OCI-LY7 (cell line): ENCODE measurements around the gene RHBDL2.

Experiments
- EZH2phosphoT487 ChIP-seq: fragments of 200-600 bp; sonication (generic); IDR thresholded peaks from 2 replicates; pipeline ENCODE4 v1.6.1; 2018; ENCODE audit warnings: low read depth, borderline replicate concordance, mild to moderate bottlenecking, mixed run types, antibody characterized with exemption, low read length, moderate library complexity, mixed read lengths
- TF ChIP-seq, protein P1 (sequence below): fragments of 200-600 bp; sonication (generic); conservative IDR thresholded peaks from 2 replicates; pipeline ENCODE4 v1.5.1; 2014; ENCODE audit warnings: mild to moderate bottlenecking, antibody characterized with exemption, low read length, moderate library complexity, mixed read lengths

DNA sequence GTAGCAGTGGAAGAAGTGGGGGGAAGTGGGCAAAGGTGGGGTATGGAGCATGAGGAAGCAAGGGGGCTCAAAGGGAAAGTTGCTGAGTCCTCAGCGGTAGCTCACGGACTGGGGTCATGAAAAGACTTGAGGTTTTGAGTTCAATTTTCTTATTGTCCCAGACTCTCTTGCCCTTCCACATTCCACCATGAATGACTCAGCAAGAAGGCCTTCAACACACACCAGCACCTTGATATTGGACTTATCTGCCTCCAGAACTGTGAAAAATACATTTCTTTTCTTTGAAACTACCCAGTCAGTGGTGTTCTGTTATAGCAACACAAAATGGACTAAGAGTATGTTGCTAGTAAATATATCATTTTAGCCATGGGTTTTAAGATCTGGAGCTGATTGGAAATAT, 17.3 kb upstream of the RHBDL2 start:
- no peak for TF ChIP-seq EZH2phosphoT487
- TF ChIP-seq, protein P1, sequence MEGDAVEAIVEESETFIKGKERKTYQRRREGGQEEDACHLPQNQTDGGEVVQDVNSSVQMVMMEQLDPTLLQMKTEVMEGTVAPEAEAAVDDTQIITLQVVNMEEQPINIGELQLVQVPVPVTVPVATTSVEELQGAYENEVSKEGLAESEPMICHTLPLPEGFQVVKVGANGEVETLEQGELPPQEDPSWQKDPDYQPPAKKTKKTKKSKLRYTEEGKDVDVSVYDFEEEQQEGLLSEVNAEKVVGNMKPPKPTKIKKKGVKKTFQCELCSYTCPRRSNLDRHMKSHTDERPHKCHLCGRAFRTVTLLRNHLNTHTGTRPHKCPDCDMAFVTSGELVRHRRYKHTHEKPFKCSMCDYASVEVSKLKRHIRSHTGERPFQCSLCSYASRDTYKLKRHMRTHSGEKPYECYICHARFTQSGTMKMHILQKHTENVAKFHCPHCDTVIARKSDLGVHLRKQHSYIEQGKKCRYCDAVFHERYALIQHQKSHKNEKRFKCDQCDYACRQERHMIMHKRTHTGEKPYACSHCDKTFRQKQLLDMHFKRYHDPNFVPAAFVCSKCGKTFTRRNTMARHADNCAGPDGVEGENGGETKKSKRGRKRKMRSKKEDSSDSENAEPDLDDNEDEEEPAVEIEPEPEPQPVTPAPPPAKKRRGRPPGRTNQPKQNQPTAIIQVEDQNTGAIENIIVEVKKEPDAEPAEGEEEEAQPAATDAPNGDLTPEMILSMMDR = no peak
